ENCODE data around the gene DIS3L2. TPM values are rescaled to one million over a fixed set of nuclear protein-coding genes. Genes with fewer than 3 reads are reported as not detected.
A peak's percentile ranks its signal among the peaks of the same experiment; 100 is the strongest.
"Not testable (repeated sequence)": the region's sequence is repeated elsewhere in the genome, so short reads cannot be mapped to it uniquely, and the experiment has no call there.

DIS3L2 gene
- total RNA-seq, 4 donors from 2014 or later = 22.2 to 31.6 (median 27.8) TPM

DNA sequence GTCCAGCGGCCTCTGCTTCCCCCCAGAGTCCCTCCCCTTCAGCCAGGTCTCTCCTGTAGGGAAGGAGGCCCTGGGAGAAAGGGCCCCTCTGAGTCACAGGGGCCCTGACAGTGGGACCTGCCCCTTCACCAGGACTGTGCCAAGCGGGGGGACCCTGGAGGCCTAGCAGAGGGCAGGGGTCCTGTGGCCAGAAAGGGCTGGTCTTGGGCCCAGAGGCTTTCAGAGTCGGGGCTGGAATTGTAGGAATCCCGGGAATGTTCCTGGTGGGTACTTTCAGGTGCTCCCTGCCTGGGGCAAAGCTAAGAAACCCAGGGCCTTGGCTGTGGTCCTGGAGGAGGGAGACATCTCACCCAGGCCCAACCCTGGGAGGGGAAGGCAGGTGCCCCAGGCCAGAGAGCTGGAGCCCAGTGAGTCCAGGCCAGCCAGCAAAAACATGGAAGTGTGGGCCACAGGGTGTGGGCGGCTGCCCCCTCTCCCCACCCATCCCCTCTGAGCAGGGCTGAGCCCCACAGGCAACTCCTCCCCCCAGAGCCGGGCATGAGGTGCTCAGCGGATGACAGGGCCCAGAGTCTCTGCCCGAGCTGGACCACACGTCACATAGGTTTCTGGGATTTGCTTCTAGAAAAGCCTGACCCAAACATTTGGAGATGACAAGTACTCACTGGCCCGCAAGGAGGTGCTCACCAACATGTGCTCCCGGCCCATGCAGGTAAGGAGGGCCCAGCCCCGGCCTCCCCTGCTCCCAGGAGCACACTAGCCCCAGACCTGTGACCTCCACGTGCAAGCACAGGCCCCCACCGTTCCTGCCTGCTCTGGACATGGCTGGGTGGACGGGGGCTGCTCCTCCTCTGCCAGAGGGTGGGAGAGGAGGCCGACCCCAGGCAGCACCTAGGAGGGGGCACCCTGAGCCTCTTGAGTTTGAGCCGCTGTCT, 368.8 kb downstream of the DIS3L2 start:
- no peak for ATAC-seq (ENCODE audit: low FRiP score)
- DNase-seq (ENCODE audit: low spot score) = no peak

GRCh38 chr2:232331061-232331460, 369.5 kb downstream of the DIS3L2 start:
- not testable (repeated sequence) for DNase-seq (ENCODE audit: low spot score); ATAC-seq (ENCODE audit: low FRiP score)

More for the DNA sequence above, 368.8 kb downstream of the DIS3L2 start:
- no peak for TF ChIP-seq CTCF (IDR thresholded peaks at IDR 0.05)

- ATAC-seq (ENCODE audit: low FRiP score); DNase-seq (ENCODE audit: low spot score): not testable (repeated sequence)
Observed at GRCh38 chr2:232331641-232332040, 370.1 kb downstream of the DIS3L2 start.

DNA sequence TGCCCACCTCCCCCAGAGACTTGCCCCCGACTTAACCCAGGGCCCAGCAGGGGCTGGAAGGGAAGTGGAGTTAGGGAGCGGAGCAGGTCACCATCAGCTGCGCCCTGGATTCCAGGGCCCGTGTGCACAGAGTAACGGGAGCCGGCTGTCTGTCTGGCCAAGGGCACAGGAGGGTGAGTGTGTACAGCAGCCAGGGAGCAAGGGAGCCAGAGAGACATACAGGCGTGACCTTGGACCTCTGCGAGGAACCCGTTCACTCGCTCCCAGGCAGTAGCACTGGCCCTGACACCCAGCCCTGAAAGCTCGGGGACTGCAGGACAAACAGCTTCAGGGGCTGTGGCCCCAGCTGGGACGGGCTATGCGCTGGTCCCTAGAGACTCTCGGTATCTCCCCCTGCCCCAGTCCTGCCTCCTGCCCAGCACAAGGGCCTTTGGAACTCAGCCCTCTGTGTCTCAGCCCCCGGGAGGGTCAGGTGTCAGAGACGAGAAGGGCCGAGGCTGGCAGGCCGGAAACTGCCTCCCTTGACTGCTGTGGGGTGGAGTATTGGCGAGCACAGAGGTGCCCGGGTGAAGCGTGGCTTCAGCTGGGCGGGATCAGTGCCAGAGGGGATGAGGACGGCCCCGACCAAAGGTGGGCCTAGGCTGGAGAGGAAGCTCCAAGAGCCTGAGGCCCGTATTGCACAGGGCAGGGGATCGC, 370.9 kb downstream of the DIS3L2 start:
- not testable (repeated sequence) for DNase-seq (ENCODE audit: low spot score); ATAC-seq (ENCODE audit: low FRiP score)

- no peak for TF ChIP-seq CTCF (IDR thresholded peaks at IDR 0.05)
- ATAC-seq (ENCODE audit: low FRiP score) (no peak), DNase-seq (ENCODE audit: low spot score) (no peak)
Observed at GRCh38 chr2:232332940-232333259, 371.4 kb downstream of the DIS3L2 start.

DNA sequence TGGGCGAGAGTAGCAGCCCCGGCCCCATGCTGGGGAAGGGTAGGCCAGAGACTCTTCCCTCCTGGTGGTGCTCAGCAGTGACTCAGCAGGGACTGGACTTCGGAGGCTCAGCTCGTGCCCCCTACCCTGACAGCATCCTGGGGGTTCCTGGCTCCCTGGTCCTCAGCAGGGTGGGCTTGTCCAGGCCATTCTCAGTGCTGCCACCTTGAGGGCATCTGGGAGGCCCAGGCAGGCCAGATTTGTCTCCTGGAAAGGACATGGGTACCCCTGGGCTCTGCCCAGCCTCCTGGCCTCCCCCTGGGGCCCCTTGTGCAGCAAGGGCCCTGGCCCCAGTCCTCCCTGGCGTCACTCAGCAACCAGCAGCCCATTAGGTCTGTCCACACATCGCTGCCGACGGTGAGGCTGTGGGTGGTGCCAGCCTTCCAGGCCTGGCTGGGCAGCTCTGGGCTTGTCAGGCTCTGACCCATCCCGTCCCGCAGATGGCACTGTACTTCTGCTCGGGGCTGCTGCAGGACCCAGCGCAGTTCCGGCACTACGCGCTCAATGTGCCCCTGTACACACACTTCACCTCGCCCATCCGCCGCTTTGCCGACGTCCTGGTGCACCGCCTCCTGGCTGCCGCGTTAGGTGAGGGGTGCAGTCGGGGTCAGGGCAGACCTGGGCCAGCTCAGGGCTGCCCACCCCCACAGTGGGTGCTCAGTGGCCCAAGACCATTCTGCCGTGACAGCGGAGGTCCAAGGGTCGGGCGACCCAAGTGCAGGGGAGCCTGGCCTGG, 372.0 kb downstream of the DIS3L2 start:
- no peak for TF ChIP-seq CTCF (IDR thresholded peaks at IDR 0.05)
- ATAC-seq (ENCODE audit: low FRiP score) (no peak), DNase-seq (ENCODE audit: low spot score) (no peak)

- peak; percentile 5 for DNase-seq (ENCODE audit: low spot score)
- ATAC-seq (ENCODE audit: low FRiP score) = not testable (repeated sequence)
Observed at GRCh38 chr2:232334136-232334884, 372.8 kb downstream of the DIS3L2 start.

GRCh38 chr2:232334885-232335205, 373.3 kb downstream of the DIS3L2 start:
- not testable (repeated sequence) for ATAC-seq (ENCODE audit: low FRiP score); DNase-seq (ENCODE audit: low spot score)

DNA sequence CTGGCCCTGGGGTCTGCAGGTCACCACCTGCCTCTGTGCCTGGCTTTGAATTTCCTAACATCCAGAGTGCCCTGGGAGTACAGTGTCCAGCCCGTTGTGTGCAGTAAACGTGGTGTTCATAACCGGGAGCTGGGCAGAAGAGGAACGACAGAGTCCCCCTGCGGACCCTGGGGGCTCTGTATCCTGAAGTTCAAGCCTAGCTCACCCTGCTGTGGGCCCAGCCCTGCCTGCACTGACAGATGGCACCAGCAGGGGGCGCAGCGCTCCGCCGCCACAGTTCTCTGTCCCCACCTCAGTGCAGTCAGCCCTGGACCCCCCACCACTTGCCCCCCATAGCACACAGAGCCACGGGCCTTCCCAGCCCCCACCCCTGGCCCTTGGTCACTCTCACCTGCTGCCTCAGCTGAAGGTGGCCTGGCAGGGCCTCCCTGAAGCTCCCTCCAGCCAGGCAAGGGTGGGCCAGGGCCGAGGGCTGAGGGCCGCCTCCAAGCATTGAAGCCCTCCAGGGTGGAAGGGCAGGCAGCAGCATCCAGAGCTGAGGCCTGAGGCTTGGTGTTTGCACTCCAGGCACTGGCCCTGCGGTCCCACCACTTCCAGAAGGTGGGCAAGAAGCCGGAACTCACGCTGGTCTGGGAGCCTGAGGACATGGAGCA, 373.8 kb downstream of the DIS3L2 start:
- not testable (repeated sequence) for ATAC-seq (ENCODE audit: low FRiP score)
- DNase-seq (ENCODE audit: low spot score) = peak; percentile 22

Data from omental fat pad (tissue), 4 donors.